Breast epithelium (tissue), 4 donors: ENCODE measurements around the gene TRMT61A. TPM values are rescaled to one million over a fixed set of nuclear protein-coding genes. Genes with fewer than 3 reads are reported as not detected.

Source experiments
- DNase-seq, 2 donors: peaks; one replicate each; pipeline ENCODE4 v3.0.0-alpha.2; 2019; ENCODE audit warnings: low spot score in 2 of 2
- H3K27ac ChIP-seq, 2 donors: fragments of 200-600 bp; sonication (generic) in 1 of 2; one replicate each; pipeline ENCODE4 v1.5.1; 2016 to 2019; ENCODE audit warnings: mild to moderate bottlenecking in 1 of 2
- H3K27me3 ChIP-seq, 2 donors: fragments of 200-600 bp; sonication (generic) in 1 of 2; one replicate each; pipeline versions ENCODE4 v1.5.1 to v1.6.0; 2017 to 2019; ENCODE audit warnings: control low read depth in 1 of 2, mild to moderate bottlenecking in 1 of 2
- H3K36me3 ChIP-seq: fragments of 200-600 bp; one replicate; pipeline ENCODE4 v1.5.1; 2019
- H3K4me1 ChIP-seq, 2 donors: fragments of 200-600 bp; sonication (generic); one replicate each; pipeline ENCODE4 v1.5.1; 2016 to 2019; ENCODE audit warnings: control low read depth in 1 of 2
- H3K4me3 ChIP-seq, 3 donors: fragments of 200-600 bp; sonication (generic); 1 replicate in 2 of 3; 2 replicates in 1 of 3; pipeline ENCODE4 v1.5.1; 2016 to 2019; ENCODE audit warnings: mild to moderate bottlenecking in 3 of 3, moderate library complexity in 2 of 3
- H3K9me3 ChIP-seq, 2 donors: fragments of 200-600 bp; sonication (generic) in 1 of 2; one replicate each; pipeline ENCODE4 v1.5.1; 2016 to 2019; ENCODE audit warnings: control low read depth in 1 of 2
- CTCF ChIP-seq, 3 donors: fragments of 450-650 bp; IDR thresholded peaks; one replicate each; pipeline ENCODE4 v1.5.1; 2016 to 2017; ENCODE audit warnings: antibody characterized with exemption in 3 of 3, mild to moderate bottlenecking in 3 of 3, moderate library complexity in 3 of 3
- POLR2A ChIP-seq: fragments of 450-650 bp; IDR thresholded peaks from one replicate; pipeline ENCODE4 v1.6.1; 2016; ENCODE audit warnings: antibody characterized with exemption, mild to moderate bottlenecking, moderate library complexity
- POLR2AphosphoS5 ChIP-seq, 3 donors: sonication (generic); formaldehyde crosslinking; IDR thresholded peaks; one replicate each; pipeline ENCODE4 v1.6.1; 2017; ENCODE audit warnings: antibody characterized with exemption in 3 of 3
- intact Hi-C: fragments of 100-400 bp; cut with DNase I; formaldehyde crosslinking; loops from one replicate; pipeline ENCODE4 v1.15.1; 2023; ENCODE audit warnings: low total_unique reads
- total RNA-seq, 3 donors: library from RNA; depleted of rRNA; stranded (reverse); fragments of >200 nt; gene quantifications; one replicate each; pipeline ENCODE4 v1.1.0, GENCODE V29; 2016

Gene TRMT61A
- total RNA-seq, 3 donors from 2014 or later = 10.7 to 17.7 (median 11.3) TPM

GRCh38 chr14:103531421-103532215 lies 2.6 kb downstream of the TRMT61A start:
- no peaks in the 10 kb centered on the region for H3K9me3 ChIP-seq
- peaks cover 3 to 25% of the 10 kb centered on the region in 2 donors for H3K4me1 ChIP-seq
- TF ChIP-seq POLR2A (no peak), POLR2AphosphoS5 (IDR thresholded peaks at IDR 0.05) (no peak), CTCF (IDR thresholded peaks at IDR 0.05) (no peak)
- no peaks in the 10 kb centered on the region for H3K27me3 ChIP-seq
- H3K4me3 ChIP-seq = no peak overlapping the region
- intact Hi-C loops = no loop called here
- no peaks in the 10 kb centered on the region for H3K36me3 ChIP-seq
- H3K27ac ChIP-seq = no peak overlapping the region
- no peak for DNase-seq

GRCh38 chr14:103532216-103533136 lies 3.5 kb downstream of the TRMT61A start:
- DNase-seq = no peak
- Histone ChIP-seq H3K27me3 (no peaks in the 10 kb centered on the region), H3K27ac (no peak overlapping the region), H3K9me3 (no peaks in the 10 kb centered on the region), H3K36me3 (no peaks in the 10 kb centered on the region), H3K4me1 (peaks cover 3 to 24% of the 10 kb centered on the region in 2 donors), H3K4me3 (no peak overlapping the region)
- intact Hi-C loops = no loop called here
- TF ChIP-seq CTCF (IDR thresholded peaks at IDR 0.05) (no peak), POLR2AphosphoS5 (IDR thresholded peaks at IDR 0.05) (no peak), POLR2A (no peak)

GRCh38 chr14:103533137-103533998 lies 4.4 kb downstream of the TRMT61A start:
- intact Hi-C loops = no loop called here

GRCh38 chr14:103533999-103534575 lies 5.1 kb downstream of the TRMT61A start:
- no peak overlapping the region for H3K4me3 ChIP-seq
- H3K36me3 ChIP-seq = no peaks in the 10 kb centered on the region
- TF ChIP-seq POLR2AphosphoS5 (IDR thresholded peaks at IDR 0.05) = no peak
- TF ChIP-seq POLR2A = no peak
- no peak for TF ChIP-seq CTCF (IDR thresholded peaks at IDR 0.05)
- peaks cover 12 to 14% of the 10 kb centered on the region in 2 donors for H3K4me1 ChIP-seq
- no peaks in the 10 kb centered on the region for H3K9me3 ChIP-seq
- intact Hi-C loops = no loop called here
- no peak for DNase-seq
- H3K27ac ChIP-seq = no peak overlapping the region
- no peaks in the 10 kb centered on the region for H3K27me3 ChIP-seq

More at GRCh38 chr14:103533137-103533998, 4.4 kb downstream of the TRMT61A start:
- no peaks in the 10 kb centered on the region for H3K36me3 ChIP-seq
- H3K4me1 ChIP-seq = peaks cover 5 to 15% of the 10 kb centered on the region in 2 donors
- DNase-seq = no peak
- no peaks in the 10 kb centered on the region for H3K9me3 ChIP-seq
- TF ChIP-seq POLR2A (no peak), CTCF (IDR thresholded peaks at IDR 0.05) (no peak), POLR2AphosphoS5 (IDR thresholded peaks at IDR 0.05) (no peak)
- no peak overlapping the region for H3K27ac ChIP-seq
- no peaks in the 10 kb centered on the region for H3K27me3 ChIP-seq
- H3K4me3 ChIP-seq = no peak overlapping the region
